NK-92 (cell line): ENCODE data around the gene IGFBP5.

Experiments
- DNase-seq: peaks from one replicate; lab custom pipeline; 2025; ENCODE audit not compliant: unreplicated experiment; lab: John Stamatoyannopoulos, UW

The IGFBP5 gene, protein sequence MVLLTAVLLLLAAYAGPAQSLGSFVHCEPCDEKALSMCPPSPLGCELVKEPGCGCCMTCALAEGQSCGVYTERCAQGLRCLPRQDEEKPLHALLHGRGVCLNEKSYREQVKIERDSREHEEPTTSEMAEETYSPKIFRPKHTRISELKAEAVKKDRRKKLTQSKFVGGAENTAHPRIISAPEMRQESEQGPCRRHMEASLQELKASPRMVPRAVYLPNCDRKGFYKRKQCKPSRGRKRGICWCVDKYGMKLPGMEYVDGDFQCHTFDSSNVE

DNA sequence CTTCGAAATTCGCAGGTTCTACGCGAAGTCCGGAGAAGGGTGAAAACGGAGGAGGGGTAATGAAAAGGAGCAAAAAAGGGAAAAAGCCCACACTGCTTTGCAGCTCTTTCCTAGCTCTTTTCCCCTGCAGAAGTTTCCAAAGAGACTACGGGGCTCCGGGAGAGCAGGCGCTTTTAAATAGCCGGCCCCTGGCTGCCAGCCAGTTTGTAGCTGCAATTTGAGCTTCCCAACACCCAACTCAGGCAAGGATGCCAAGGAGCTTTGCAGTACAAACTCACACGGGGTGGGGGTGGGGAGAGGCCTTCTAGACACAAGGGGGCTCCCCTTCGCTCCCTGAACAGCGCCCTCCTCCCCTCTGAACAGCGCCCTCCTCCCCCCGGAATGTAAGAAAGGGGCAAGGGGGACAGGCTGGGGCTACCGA, at the start of gene IGFBP5:
Gene IGFBP5 (minus strand): TSS at position 149 of the 421 bp plus-strand sequence. CDS start 774 bp downstream, outside the sequence.
- no peak for DNase-seq

DNA sequence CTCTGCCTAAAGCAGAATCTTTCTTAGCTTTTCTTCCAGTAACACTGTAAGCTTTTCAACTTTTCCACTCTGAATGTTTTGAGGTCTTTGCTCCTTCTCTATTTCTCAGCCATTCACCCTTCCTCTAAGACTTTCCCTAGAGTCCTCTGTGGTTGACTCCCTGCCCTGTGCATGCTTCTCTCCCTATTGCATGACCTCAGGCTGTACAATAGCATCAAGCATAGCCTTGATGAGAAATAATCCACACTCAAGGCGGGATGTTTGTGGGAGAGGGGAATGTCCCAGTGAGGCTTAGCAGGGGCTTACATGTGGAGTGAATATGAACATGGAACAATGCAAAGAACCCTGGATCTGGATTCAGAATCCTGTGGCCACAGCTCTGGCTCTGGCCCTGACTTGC, 48.4 kb upstream of the IGFBP5 start:
- DNase-seq: no peak

DNA sequence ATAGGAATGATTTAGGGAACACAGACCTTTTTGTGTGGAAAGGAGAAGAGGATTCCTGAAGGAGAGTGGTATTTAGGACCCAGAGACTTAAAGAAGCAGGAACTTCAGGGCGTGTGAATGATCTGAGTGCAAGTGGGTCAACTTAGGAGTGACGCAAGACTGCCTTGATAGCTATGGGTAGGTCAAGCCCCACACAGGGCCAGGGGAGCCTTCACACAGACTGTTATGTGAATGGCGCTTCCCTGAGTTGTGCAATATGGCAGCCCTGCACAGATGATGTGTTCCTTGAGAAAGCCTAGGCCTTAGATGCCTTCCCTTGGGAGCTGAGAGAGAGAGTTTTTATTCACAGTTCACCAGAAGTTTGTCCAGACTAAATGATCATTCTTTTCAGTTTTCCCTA, 47.1 kb upstream of the IGFBP5 start:
- no peak for DNase-seq

DNA sequence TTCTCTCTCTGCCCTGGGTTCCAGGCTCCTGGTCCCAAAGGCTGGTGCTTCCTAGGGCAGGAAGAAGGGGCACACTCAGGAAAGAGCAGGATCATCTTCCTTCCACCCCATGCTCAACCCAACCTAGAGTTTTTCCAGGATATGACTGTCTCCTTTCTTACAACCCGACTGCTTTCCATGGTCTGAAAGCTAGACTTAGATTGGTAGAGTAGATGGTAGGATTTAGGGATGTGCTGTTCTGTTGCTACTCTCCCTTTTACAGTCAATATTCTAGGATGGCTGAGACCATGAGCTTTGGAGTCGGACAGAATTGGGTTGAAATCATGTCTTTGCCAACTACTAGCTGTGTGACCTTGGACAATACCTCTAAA, 45.9 kb upstream of the IGFBP5 start:
- DNase-seq: no peak

DNA sequence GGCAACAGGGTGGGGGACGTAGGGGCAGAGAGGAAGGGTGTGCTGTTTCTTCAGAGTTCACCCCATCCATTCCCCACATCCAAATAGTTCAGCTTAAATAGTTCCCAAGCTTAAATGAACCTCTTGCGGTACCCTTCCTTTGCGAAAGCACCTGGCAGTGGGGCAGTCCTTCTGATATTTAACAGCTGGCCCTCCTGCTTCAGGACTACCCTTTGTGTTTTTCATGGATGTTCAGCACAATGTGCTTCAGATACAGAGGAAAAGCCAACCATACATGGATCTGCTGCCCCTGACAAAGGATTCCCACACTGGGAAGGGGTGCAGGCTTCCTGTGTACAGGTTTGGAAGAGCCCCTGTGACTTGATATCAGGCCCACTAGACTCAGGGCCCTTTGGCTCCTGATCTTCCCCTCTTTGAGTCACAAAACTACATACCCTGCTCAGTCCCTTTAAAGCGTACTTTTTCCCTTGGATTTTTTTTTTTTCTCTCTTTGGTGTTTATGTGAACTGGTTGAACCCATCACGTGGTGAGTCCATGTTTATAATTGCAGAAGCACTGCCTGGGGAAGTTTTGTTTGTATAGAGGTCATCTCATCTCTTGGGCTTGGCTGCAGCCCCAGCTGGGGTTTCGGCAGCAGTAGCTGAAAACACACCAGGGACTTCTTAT, 45.3 kb upstream of the IGFBP5 start:
- DNase-seq: no peak

DNA sequence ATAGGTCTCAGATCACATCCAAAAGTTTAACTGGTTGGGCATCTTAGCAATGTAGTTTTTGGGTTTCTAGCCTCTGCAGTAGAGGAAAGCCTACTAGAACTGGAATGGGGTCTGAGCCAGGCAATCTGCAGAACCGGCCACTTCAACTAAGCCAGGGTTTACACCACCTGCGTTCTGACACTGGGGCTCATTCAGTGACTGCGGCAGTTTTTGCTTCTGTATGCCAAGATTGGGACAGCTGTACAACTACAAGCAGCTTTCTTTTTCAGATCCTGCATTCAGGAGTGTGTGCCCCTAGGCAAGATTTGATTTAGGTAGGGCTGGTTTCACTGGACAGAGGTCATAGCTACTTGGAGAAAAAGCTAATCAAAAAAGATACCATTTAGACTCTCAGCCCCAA, 43.7 kb upstream of the IGFBP5 start:
- DNase-seq: no peak

DNA sequence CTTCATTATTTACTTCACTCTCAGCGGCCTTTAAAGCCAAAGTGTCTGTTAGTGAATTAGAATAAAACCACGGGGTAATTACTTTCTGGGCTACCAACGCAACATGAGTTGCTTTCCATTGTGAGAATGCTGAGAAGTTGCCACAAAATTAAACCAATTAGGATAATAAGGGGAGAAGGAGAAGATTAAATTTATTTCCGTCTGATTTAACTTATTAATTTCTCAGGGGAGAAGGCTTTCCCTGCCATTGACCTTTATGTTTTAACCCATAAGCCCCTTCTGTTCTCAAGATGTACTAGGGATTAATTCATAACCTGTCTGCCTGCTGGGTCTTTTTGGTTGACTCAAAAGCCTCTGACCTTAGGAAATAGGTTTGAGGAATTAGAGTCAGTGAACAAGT, 42.3 kb upstream of the IGFBP5 start:
- DNase-seq: no peak

DNA sequence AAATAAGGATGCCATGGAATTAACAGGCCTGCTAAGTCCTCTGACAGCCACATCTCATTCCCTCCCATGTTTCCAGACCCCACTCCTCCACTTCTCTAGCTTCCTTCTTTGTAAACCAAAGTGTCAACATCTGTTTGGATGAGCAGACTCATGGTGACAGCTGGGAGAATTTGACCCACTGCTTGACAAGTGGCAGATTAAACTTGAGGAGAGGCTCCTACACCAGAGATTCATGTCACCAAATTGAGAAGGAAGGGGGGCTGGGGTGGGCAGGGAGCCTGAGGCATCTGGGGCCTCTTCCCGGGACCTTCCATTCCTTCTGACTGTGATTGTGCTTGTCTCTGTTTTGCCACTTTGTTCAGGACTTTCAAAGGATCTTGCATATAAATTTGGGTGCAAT, 41.0 kb upstream of the IGFBP5 start:
- DNase-seq: no peak

DNA sequence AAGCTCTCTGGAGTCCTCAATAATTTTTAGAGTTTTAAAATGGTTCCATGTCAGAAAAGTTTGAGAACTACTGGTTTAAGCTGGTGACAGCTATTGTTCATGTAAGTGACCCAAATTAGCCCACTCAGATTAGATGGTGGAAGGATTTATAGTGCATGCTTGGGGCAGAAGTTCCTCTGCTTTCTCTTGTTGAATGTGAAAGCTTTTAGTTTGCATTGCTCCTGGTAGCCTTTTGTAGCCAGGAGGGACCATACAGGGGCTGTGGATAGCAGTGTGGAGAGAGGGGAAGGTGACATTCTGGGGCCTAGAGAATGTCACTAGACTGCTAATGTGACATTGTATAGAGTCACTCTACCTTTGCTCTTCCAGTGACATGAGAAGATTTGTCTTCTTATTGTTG, 40.3 kb upstream of the IGFBP5 start:
- DNase-seq: no peak

DNA sequence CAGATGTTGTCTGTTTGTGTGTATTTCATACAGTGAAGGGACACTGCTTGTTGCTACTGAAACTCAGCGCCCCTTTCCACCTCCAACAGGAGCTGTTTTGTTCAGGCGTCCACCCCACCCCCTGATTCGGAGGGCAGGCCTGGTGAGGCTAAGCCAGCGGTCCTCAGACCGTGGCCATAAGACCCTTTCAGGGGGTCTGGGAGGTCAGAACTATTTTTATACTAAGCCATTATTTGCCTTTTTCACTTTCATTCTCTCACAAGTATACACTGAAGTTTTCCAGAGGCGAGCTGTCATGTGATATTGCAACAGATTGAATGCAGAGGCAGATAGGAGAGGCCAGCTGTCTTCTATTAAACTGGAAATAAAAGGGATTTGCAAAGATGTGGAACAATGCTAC, 39.7 kb upstream of the IGFBP5 start:
- DNase-seq: no peak

DNA sequence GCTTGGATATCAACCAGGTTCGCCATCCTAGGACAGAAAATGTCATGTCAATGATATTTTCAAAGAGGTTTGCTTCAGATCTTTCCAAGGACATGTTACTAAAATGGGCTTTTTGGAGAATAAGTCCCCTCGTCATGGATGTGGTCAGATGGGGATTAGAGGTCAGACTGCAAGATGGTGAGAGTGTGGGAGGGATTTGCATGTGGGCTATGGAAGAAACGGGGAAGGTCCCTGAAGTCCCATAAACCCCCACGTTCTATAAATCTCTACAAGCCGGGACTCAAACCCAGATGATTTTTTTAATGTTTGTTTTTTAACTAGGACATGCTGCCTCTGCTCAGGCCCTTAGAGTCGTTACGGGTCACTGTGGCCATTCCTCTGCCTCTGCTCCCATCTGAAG, 37.7 kb upstream of the IGFBP5 start:
- DNase-seq: no peak

DNA sequence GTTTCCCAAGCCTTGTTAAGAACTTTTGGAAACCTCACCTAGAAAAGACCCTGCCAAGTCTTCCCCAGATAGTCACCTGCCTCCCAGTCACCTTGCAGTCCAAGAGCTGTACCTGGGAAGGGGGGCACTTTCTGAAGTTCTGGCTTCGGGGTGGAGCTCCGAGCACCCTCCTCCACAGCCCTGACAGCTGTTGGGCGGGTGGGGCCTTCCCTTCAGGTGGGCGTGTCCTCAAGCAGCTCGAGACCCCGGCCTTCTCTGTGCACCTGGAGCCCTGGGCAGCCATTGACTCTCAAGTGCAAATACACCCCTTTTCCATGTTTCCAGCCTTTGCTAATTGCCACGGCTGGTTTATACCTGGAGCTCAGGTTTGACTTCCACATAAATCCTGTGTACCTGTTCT, 37.0 kb upstream of the IGFBP5 start:
- no peak for DNase-seq

DNA sequence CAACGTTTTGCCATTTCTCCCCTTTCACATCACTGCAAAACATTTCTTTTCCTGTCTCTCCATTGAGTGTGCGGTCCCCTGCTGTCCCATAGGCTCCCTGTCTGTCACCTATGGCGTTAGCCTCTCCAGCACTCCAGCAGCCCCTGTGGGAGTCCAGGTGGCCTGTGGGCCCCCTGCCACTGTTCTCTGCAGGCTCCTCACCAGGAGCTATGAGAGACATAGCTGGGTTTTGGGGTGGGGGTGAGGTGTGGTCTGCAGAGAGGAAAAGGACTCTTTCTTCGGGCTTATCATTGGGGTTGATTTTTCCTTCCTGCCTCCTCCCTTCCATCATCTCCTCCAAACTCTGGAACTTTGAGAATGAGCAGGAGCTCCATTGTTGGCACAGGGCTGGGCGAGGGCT, 36.1 kb upstream of the IGFBP5 start:
- no peak for DNase-seq

DNA sequence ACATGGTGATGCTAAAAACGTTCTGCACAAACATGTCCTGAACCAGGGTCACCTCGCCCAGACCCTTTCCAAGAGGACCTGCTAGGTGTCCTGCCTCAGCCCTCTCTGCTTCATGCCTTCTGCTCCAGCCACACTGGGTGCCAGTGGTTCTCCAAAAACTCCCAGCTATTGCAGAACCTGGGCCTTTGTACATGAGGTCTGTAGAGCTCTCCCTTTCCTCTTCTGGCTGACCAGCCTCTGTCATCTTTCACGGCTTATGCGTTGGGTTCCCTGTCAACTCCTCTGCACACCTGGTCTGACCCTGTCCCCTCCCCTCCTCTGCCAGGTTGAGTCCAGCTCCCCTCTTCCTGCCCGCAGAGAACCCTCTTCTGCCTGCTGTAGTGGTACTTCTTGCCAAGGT, 35.5 kb upstream of the IGFBP5 start:
- DNase-seq: no peak

DNA sequence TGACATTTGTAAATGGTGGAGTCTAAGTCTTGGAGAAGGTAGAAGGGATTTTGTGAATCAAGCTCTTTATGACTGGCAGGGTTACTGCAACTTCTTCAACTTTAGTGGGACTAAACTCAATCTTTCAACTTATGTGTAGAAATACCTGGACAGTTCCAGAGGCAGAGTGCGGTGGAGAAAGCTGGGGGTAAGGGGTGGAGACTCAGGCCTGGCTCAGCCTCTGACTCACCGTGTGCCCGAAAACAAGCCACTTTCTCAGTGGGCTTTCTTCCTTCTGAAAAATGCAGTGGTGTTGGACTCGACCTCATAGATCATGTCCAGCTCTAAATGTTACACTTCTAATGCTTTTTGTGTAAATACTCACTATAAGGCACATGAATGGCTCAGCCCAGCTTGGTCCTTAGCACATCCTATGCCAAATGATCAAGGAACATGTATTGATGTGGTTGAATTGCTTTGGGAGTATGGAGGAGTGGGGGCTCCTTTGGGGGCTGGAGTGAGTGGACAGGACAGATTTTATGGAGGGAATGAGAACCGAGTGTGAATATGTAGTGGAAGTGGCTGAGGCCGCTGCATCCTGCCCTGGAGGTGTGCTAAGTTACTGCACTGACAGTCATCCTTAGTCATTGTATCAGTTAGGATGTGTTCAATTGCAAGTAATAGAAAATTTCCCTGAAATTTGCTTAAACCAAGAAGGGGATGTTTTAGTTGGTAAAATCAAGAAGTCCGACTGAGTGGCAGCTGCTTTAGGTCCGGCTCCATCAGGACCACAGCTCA, 32.2 kb upstream of the IGFBP5 start:
- DNase-seq: no peak

DNA sequence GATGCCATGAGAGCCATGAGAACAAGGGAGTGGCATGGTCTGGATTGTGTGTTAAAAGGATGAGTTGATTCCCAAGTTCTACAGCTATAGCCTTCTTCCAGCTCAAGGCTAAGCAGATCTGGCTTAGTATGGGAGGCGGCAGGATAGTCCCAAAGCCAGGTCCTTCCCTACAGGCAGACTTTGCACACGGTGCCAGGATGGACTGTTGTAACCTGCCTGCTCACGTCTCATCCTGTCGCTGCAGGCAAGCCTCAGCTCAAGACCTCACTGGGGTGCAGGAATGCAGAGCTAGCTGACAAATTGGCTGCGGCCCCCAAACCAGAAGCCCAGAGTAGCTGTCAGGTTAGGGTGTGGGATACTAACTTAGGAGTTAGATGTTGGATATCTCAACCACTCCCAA, 28.8 kb upstream of the IGFBP5 start:
- no peak for DNase-seq

DNA sequence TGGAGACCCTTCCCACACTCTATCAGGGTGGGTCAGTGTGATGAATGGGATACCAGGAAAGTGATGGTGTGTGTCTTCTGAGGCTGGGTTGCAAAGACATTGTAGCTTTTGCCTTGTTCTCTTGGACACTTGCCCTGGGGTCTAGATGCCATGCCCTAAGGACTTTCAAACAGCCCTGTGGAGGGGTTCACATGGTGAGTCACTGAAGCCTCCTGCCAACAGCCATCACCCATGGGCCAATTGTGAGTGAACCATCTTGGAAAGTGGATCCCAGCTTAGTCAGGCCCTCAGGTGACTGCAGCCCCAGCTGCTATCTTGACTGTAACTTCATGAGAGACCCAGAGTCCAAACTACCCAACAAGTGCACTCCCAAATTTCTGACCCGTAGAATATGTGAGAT, 25.8 kb upstream of the IGFBP5 start:
- no peak for DNase-seq

DNA sequence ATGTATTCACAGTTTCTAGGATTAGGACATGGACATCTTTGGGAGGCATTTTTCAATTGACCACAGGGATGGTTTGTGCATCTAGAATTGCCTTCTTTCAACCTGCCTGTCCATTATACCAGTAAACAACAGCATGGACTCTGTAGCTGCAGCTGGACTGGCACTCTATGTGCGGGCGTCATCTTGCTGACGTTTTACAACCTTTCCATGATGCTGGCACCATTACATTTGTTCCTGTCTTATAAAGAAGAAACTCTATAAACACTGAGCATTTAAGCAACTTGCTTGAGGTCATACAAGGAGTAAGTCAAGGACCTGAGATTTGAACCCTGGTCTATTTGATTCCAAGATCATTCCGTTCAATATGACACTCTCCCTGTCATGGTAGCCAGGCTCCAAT, 25.4 kb upstream of the IGFBP5 start:
- no peak for DNase-seq

DNA sequence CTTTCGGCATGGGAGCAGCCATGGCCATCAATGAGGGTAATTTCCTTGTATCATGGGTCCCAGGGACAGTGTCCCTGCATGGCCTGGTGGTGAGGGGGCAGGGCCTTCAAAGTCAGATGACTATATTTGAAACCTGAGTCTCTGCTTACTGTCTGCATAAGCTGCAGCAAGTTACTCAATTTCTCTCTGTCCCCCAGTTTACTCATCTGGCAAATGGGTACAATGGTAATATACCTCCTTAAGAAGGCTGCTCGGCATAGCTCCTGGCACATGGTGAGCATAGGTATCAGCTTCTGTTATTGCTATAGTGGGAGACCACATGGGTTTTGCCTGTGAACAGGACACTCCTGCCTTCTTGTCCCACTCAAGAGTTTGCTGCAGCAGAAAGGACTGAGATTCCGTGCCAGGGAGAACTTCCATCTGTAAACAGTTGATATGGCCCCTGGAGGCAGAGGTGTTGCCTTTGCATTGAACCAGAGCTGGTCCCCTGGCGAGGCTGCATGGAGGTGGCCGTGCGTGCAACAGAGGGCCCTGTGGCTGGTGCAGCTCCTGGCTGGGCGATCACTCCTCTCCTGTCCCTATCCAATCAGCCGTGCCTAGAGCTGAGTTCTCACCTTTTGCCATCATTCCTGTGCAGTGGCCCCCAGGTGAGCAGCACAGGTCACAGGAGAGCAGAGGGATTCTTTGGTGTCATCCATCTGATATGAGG, 22.7 kb upstream of the IGFBP5 start:
- DNase-seq: no peak

DNA sequence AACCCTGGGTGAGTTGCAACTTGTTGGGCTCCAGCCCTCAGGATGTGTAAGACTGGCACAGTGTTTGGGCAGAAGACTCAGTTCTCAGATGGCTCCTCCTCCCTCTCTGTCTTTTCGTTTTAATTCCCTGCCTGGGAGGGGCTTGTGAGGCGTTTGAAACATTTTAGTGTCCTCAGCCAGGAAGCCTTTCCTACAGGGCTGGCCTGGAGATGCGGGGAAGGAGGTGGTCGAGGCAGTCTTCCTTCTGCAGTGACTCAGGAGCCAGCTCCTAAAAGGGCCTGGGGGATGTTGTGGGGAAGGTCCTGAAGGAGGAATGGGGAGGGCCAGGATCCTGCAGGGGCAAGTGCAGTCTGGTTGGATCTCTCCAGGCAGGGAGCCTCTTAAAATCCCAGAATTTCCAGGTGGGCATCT, 22.1 kb upstream of the IGFBP5 start:
- DNase-seq: no peak

DNA sequence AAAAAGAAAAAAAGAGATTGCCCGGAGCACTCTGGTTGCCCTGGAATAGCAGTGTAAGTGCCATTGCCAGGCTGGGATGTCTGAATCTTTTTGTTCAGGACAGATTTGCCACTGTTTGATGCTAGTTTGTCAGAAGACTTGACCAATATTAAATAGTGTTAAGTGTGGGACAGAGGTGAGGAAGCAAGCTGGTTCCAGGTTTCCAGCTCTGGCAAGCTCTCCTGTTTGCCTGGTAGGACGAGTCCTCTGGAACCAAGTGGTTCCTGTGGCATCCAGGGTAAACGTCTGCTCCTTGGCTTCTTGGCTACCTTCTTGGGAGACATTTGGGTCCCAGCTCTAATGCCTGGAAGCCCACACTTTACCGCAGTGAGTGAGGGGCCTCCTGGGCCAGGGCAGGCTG, 20.8 kb upstream of the IGFBP5 start:
- no peak for DNase-seq
